Endothelial cell of umbilical vein (primary cell): ENCODE results near the gene CLSTN2. TPM values are rescaled to one million over a fixed set of nuclear protein-coding genes. Genes with fewer than 3 reads are reported as not detected.

Experiments
- BruUV-seq: library from RNA; stranded (reverse); fragments of 400-500 nt; replicated peaks from 2 replicates; lab custom pipeline; 2021; lab: Mats Ljungman, UMichigan
- CTCF ChIA-PET: fragments of 300-600, 350-600 bp; sonication (Branson Sonifier 250); formaldehyde crosslinking; loops from one replicate; lab custom pipeline; 2021; ENCODE audit warnings: antibody characterized with exemption, inconsistent platforms; lab: Charles Lee
- POLR2A ChIA-PET: fragments of 300-600, 350-600 bp; sonication (Branson Sonifier 250); formaldehyde crosslinking; loops from one replicate; lab custom pipeline; 2021; ENCODE audit warnings: antibody characterized with exemption, inconsistent platforms; lab: Charles Lee
- DNase-seq: peaks from one replicate; pipeline ENCODE4 v3.0.0-alpha.2; 2011; ENCODE audit warnings: low read depth, low spot score
- FAIRE-seq: peaks from 2 replicates; lab custom pipeline; 2011; peaks lifted over from hg19 to GRCh38; lab: Jason Lieb, UNC
- H2AFZ ChIP-seq: 2 replicates; pipeline ENCODE4 v1.6.0; 2012; ENCODE audit warnings: low read depth, low read length, control low read depth, inconsistent platforms
- H3K27ac ChIP-seq: 2 replicates; pipeline ENCODE4 v1.5.1; 2011; ENCODE audit warnings: low read depth, mild to moderate bottlenecking, control low read depth, low read length, moderate library complexity; ENCODE audit not compliant: insufficient read depth
- H3K27me3 ChIP-seq, 2 experiments: 2 replicates each; pipeline versions ENCODE4 v1.6.0 to v1.6.1; 2011; ENCODE audit warnings: low read length in 2 of 2, mixed read lengths in 1 of 2; ENCODE audit not compliant: control insufficient read depth in 2 of 2, insufficient read depth in 2 of 2
- H3K36me3 ChIP-seq, 2 experiments: 2 replicates in 1 of 2; 3 replicates in 1 of 2; pipeline ENCODE4 v1.5.1; 2011; ENCODE audit warnings: low read length in 2 of 2, mild to moderate bottlenecking in 1 of 2, moderate library complexity in 1 of 2; ENCODE audit not compliant: control insufficient read depth in 2 of 2, insufficient read depth in 2 of 2; ENCODE audit errors: extremely low read depth in 1 of 2
- H3K4me1 ChIP-seq: 3 replicates; pipeline ENCODE4 v1.5.1; 2011; ENCODE audit warnings: mild to moderate bottlenecking, low read length; ENCODE audit not compliant: control insufficient read depth, insufficient read depth; ENCODE audit errors: extremely low read depth
- H3K4me2 ChIP-seq: 2 replicates; pipeline ENCODE4 v1.6.1; 2011; ENCODE audit warnings: low read length, control low read depth, mixed read lengths; ENCODE audit not compliant: insufficient read depth
- H3K4me3 ChIP-seq, 3 experiments: fragments of 200-600 bp in 1 of 3; sonication (generic), shearing (Covaris generic) in 1 of 3; replicated peaks in 1 of 3; 2 replicates each; pipeline ENCODE4 v1.5.1; 2011 to 2016; ENCODE audit warnings: control low read depth in 3 of 3, low read length in 3 of 3, mild to moderate bottlenecking in 2 of 3, inconsistent platforms in 1 of 3, low read depth in 1 of 3, moderate library complexity in 1 of 3; ENCODE audit not compliant: insufficient read depth in 1 of 3
- H3K79me2 ChIP-seq: 2 replicates; pipeline ENCODE4 v1.6.0; 2012; ENCODE audit warnings: low read length, inconsistent platforms; ENCODE audit not compliant: control insufficient read depth, insufficient read depth
- H3K9ac ChIP-seq: replicated peaks from 2 replicates; pipeline ENCODE3; 2011; ENCODE audit warnings: low read length, control low read depth; ENCODE audit not compliant: insufficient read depth; ENCODE audit errors: extremely low read depth
- H3K9me1 ChIP-seq: replicated peaks from 3 replicates; pipeline ENCODE4 v1.6.0; 2011; ENCODE audit warnings: mild to moderate bottlenecking, low read length; ENCODE audit not compliant: control insufficient read depth, insufficient read depth; ENCODE audit errors: extremely low read depth
- H3K9me3 ChIP-seq: replicated peaks from 2 replicates; pipeline ENCODE4 v1.5.1; 2012; ENCODE audit warnings: low read length, inconsistent platforms; ENCODE audit not compliant: control insufficient read depth, insufficient read depth
- H4K20me1 ChIP-seq: replicated peaks from 2 replicates; pipeline ENCODE3; 2011; ENCODE audit warnings: mild to moderate bottlenecking, low read length; ENCODE audit not compliant: control insufficient read depth, insufficient read depth; ENCODE audit errors: extremely low read depth
- EZH2 ChIP-seq: IDR thresholded peaks from 2 replicates; pipeline ENCODE4 v1.6.1; 2012; ENCODE audit warnings: borderline replicate concordance, low read depth, mild to moderate bottlenecking, moderate library complexity, low read length, inconsistent platforms; ENCODE audit not compliant: severe bottlenecking
- FOS ChIP-seq: IDR thresholded peaks from 2 replicates; pipeline ENCODE4 v1.6.1; 2011; ENCODE audit warnings: mild to moderate bottlenecking, low read length, moderate library complexity, borderline replicate concordance; ENCODE audit not compliant: insufficient read depth
- GATA2 ChIP-seq: IDR thresholded peaks from 2 replicates; pipeline ENCODE4 v1.7.0; 2011; ENCODE audit warnings: low read depth, mild to moderate bottlenecking, moderate library complexity, mixed read lengths, low read length; ENCODE audit not compliant: insufficient read length, insufficient read depth
- JUN ChIP-seq: IDR thresholded peaks from 2 replicates; pipeline ENCODE4 v1.6.1; 2011; ENCODE audit warnings: borderline replicate concordance, low read depth; ENCODE audit not compliant: insufficient read length, insufficient read depth
- MYC ChIP-seq: IDR thresholded peaks from one replicate; pipeline ENCODE4 v1.6.1; 2011; ENCODE audit warnings: mild to moderate bottlenecking, low read depth, low read length
- POLR2A ChIP-seq: IDR thresholded peaks from 2 replicates; pipeline ENCODE4 v1.6.1; 2012; ENCODE audit warnings: low read depth, mild to moderate bottlenecking, control low read depth, low read length
- POLR2AphosphoS5 ChIP-seq: IDR thresholded peaks from 2 replicates; pipeline ENCODE4 v1.6.1; 2012; ENCODE audit warnings: low read depth, mild to moderate bottlenecking, control low read depth, low read length, moderate library complexity; ENCODE audit not compliant: insufficient read depth
- dilution Hi-C: fragments of 300-500 bp; cut with MboI; formaldehyde crosslinking; loops from one replicate; pipeline ENCODE4 v1.15.0; 2019; ENCODE audit warnings: low sequenced_read_pairs; ENCODE audit not compliant: extremely low pct_ligation_motif_present
- intact Hi-C: fragments of 100-400 bp; cut with micrococcal nuclease; formaldehyde crosslinking; loops from one replicate; pipeline ENCODE4 v1.10.0; 2022
- polyA plus RNA-seq, 4 experiments: library from polyadenylated mRNA; depleted of rRNA in 3 of 4; stranded (reverse) in 3 of 4; unstranded in 1 of 4; fragments of >200 nt; gene quantifications; 2 replicates each; pipeline versions ENCODE4 v1.2.1 to v1.2.3, GENCODE V29; 2011 to 2012; ENCODE audit warnings: missing spikeins in 1 of 4
- total RNA-seq: library from RNA; stranded (reverse); gene quantifications from 2 replicates; pipeline ENCODE4 v1.2.3, GENCODE V29; 2021
- TF ChIP-seq, protein P1 (sequence below), 2 donors: IDR thresholded peaks; 1 replicate in 1 of 2; 2 replicates in 1 of 2; pipeline ENCODE4 v1.5.1; 2011; ENCODE audit warnings: low read length in 2 of 2, mild to moderate bottlenecking in 2 of 2, moderate library complexity in 2 of 2, control low read depth in 1 of 2, inconsistent platforms in 1 of 2, low read depth in 1 of 2; ENCODE audit not compliant: insufficient read depth in 1 of 2; ENCODE audit errors: extremely low read depth in 1 of 2
- TF ChIP-seq, protein P2 (sequence below): IDR thresholded peaks from 2 replicates; pipeline ENCODE4 v1.6.1; 2011; ENCODE audit not compliant: insufficient read depth, insufficient read length

Gene CLSTN2
- total and polyA plus RNA-seq, 2 donors (not counting 3 experiments of a cell fraction or from before 2014, with no cell fraction given), result 0.26 to 0.38 TPM

DNA sequence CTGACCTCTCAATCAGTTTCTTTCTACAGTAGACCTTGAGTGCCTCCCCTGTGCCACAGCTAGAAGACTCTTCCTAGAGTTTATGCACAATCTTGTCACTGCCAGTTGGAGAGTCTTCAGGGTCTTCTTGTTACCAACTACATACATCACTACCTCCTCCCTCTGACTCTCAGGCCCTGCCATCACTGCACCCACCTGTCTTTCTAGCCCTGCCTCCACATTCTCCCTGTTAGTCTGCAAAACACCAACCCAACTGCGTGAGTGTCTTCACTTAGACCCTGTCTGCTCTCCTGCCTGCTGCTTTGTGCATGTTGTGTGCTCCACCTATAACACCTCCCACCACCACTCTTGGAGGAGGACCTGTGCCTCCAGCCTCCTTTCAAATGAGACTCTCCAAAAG lies 34.4 kb downstream of the CLSTN2 start:
- H2AFZ ChIP-seq, result no peak overlapping the region
- CTCF ChIA-PET, result no interaction called here
- H3K9me1 ChIP-seq, result no peaks in the 10 kb centered on the region
- H3K4me1 ChIP-seq, result no peaks in the 10 kb centered on the region
- intact Hi-C loops (no loop called here), dilution Hi-C loops (no loop called here)
- no peaks in the 10 kb centered on the region for H4K20me1 ChIP-seq
- no peaks in the 10 kb centered on the region for H3K36me3 ChIP-seq
- no peak for TF ChIP-seq EZH2
- TF ChIP-seq POLR2AphosphoS5, result no peak
- TF ChIP-seq, protein P1, sequence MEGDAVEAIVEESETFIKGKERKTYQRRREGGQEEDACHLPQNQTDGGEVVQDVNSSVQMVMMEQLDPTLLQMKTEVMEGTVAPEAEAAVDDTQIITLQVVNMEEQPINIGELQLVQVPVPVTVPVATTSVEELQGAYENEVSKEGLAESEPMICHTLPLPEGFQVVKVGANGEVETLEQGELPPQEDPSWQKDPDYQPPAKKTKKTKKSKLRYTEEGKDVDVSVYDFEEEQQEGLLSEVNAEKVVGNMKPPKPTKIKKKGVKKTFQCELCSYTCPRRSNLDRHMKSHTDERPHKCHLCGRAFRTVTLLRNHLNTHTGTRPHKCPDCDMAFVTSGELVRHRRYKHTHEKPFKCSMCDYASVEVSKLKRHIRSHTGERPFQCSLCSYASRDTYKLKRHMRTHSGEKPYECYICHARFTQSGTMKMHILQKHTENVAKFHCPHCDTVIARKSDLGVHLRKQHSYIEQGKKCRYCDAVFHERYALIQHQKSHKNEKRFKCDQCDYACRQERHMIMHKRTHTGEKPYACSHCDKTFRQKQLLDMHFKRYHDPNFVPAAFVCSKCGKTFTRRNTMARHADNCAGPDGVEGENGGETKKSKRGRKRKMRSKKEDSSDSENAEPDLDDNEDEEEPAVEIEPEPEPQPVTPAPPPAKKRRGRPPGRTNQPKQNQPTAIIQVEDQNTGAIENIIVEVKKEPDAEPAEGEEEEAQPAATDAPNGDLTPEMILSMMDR (IDR thresholded peaks at IDR 0.05; ENCODE audit: extremely low read depth in 1 of 2, insufficient read depth in 1 of 2, low read depth in 1 of 2, low read length in 2 of 2), result no peak
- no peak for TF ChIP-seq GATA2
- no peak for TF ChIP-seq MYC
- DNase-seq (no peak), FAIRE-seq (no peak)
- H3K4me3 ChIP-seq, result no peak overlapping the region
- H3K27ac ChIP-seq, result no peak overlapping the region
- H3K4me2 ChIP-seq, result no peak overlapping the region
- POLR2A ChIA-PET, result no interaction called here
- H3K9ac ChIP-seq, result no peak overlapping the region
- no peaks in the 10 kb centered on the region for H3K79me2 ChIP-seq
- H3K9me3 ChIP-seq, result no peaks in the 10 kb centered on the region
- BruUV-seq, result no TSS peak
- no peaks in the 10 kb centered on the region for H3K27me3 ChIP-seq

DNA sequence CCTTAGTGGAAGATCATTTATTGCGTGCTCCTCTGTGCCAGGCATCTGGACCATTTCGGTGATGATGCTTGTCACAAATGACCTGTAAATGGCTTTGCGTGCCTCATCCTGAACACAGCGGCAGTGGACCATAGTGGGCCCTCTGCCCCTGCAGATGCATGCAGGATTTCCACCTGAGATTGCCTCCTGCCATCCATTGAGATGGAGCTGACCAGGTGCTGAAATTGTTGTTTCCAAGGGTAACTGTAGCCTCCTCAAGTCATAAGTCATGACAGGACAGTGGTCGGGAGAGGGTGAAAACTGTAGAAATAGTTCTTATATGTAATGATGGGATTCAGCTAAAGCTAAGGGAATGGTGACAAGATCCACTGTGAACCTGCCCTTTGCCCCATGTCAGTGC lies 35.5 kb downstream of the CLSTN2 start:
- no peak overlapping the region for H3K4me2 ChIP-seq
- no peak for TF ChIP-seq JUN
- TF ChIP-seq, protein P1 (IDR thresholded peaks at IDR 0.05; ENCODE audit: extremely low read depth in 1 of 2, insufficient read depth in 1 of 2, low read depth in 1 of 2, low read length in 2 of 2), result no peak
- no peak for TF ChIP-seq MYC
- no peak for TF ChIP-seq POLR2A
- TF ChIP-seq FOS, result no peak
- TF ChIP-seq, protein P2, sequence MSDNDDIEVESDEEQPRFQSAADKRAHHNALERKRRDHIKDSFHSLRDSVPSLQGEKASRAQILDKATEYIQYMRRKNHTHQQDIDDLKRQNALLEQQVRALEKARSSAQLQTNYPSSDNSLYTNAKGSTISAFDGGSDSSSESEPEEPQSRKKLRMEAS, result no peak
- no peak for TF ChIP-seq EZH2
- TF ChIP-seq GATA2, result no peak
- no peak for TF ChIP-seq POLR2AphosphoS5
- FAIRE-seq (no peak), DNase-seq (no peak)
- no peaks in the 10 kb centered on the region for H3K27me3 ChIP-seq
- no peak overlapping the region for H3K9ac ChIP-seq
- BruUV-seq, result no TSS peak
- H4K20me1 ChIP-seq, result no peaks in the 10 kb centered on the region
- no peak overlapping the region for H3K4me3 ChIP-seq
- H3K36me3 ChIP-seq, result no peaks in the 10 kb centered on the region
- no peaks in the 10 kb centered on the region for H3K9me1 ChIP-seq
- intact Hi-C loops, result no loop called here
- H2AFZ ChIP-seq, result no peak overlapping the region
- no peaks in the 10 kb centered on the region for H3K79me2 ChIP-seq
- POLR2A ChIA-PET, result no interaction called here
- CTCF ChIA-PET, result no interaction called here
- dilution Hi-C loops, result no loop called here
- H3K9me3 ChIP-seq, result no peaks in the 10 kb centered on the region
- H3K27ac ChIP-seq, result no peak overlapping the region
- no peaks in the 10 kb centered on the region for H3K4me1 ChIP-seq
